ENCODE data around the gene DOCK1.

The DOCK1 gene

DNA sequence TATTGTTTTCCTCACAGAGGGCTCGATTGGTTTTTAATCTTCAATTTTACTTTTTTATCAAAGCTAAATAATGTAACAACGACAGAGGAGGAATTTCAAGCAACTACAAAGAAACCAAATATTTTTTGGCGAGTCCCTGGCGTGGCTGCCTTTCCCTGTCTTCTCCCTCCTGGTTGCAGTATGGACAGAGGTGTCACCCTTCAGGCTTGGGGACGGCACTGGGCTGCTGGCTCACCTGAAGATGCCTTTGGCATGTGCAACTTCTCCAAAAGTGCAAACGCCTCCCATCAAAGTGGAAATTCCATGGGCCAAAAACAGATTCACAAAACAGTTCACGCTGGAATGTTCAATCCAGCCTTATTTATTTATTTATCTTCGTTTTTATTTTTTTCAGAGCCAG lies 51.9 kb downstream of the DOCK1 start:
- no peak overlapping the region for H3K4me3 ChIP-seq (ENCODE audit: low read length)
- DNase-seq (ENCODE audit: low read depth) = no peak
- TF ChIP-seq, protein P1, sequence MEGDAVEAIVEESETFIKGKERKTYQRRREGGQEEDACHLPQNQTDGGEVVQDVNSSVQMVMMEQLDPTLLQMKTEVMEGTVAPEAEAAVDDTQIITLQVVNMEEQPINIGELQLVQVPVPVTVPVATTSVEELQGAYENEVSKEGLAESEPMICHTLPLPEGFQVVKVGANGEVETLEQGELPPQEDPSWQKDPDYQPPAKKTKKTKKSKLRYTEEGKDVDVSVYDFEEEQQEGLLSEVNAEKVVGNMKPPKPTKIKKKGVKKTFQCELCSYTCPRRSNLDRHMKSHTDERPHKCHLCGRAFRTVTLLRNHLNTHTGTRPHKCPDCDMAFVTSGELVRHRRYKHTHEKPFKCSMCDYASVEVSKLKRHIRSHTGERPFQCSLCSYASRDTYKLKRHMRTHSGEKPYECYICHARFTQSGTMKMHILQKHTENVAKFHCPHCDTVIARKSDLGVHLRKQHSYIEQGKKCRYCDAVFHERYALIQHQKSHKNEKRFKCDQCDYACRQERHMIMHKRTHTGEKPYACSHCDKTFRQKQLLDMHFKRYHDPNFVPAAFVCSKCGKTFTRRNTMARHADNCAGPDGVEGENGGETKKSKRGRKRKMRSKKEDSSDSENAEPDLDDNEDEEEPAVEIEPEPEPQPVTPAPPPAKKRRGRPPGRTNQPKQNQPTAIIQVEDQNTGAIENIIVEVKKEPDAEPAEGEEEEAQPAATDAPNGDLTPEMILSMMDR (IDR thresholded peaks at IDR 0.05; ENCODE audit: insufficient read depth, low read depth, low read length, missing control alignments) = no peak

DNA sequence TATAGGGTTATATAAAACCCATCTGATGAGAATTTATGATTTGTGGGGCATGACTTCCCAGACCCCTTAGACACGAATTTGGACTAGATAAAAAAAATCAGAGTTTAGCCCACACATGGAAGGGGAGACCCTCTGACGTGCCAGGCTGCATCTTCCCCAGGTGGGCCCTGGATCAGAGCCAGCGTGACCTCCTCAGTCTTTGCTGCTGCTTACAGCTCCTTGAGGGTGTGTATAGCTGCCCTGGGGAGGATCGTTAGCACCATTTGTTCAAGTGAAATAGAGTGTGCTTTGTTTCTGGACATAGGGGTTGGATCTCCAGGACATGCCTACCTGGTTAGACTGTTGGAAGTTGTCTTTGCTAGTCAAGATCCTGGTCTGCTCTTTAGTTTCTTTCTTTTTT lies 54.2 kb downstream of the DOCK1 start:
- DNase-seq (ENCODE audit: low read depth) = no peak
- no peak overlapping the region for H3K4me3 ChIP-seq (ENCODE audit: low read length)
- TF ChIP-seq, protein P1 (IDR thresholded peaks at IDR 0.05; ENCODE audit: insufficient read depth, low read depth, low read length, missing control alignments) = no peak

DNA sequence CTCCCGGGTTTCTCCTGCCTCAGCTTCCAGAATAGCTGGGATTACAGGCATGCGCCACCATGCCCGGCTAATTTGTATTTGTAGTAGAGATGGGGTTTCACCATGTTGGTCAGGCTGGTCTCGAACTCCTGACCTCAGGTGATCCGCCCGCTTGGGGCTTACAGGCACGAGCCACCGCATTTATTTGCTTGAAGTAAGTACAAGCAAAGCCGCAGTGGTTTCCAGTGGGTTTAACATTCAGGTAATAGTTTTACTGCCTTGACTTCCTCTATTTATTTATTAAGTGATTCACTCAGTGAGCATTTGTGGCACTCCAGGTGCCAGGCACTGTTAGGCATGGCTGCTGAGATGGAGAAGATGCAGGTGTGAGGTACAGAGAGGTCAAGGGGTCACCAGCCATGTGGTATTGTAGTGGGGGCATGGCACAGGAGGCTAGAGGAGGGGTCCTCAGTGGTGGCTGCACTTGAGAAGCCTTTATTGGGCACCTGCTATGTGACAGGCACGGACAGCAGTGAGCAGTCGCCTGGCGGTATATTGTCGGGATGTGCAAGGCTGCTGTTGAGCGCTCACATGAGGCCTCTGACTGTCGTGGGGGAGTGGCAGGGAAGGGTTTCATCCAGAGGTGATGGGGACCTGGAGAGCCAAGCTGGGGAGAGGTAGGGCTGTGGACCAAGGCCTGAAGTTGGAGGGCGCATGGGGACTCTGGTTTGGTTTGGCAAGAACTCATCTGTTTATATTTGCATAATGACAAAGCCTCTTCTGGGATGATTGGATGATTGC lies 54.9 kb downstream of the DOCK1 start:
- TF ChIP-seq, protein P1 (IDR thresholded peaks at IDR 0.05; ENCODE audit: insufficient read depth, low read depth, low read length, missing control alignments) = no peak
- DNase-seq (ENCODE audit: low read depth) = no peak
- H3K4me3 ChIP-seq (ENCODE audit: low read length) = no peak overlapping the region

DNA sequence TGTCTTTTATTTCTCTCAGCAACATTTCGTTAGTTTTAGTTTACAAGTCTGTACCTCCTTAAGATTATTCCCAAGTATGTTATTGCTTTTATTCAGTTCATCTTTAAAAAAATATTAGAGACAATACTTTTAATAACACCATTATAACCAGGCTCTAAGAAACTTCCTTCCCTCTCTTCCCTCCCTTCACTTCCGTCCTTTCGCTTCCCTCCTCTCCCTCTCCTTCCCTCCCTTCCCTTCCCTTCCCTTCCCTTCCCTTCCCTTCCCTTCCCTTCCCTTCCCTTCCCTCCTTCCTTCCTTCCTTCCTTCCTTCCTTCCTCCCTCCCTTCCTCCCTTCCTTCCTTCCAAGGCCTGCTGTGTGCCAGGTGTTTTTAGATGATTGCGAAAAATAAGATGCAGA lies 58.1 kb downstream of the DOCK1 start:
- no peak overlapping the region for H3K4me3 ChIP-seq (ENCODE audit: low read length)
- TF ChIP-seq, protein P1 (IDR thresholded peaks at IDR 0.05; ENCODE audit: insufficient read depth, low read depth, low read length, missing control alignments) = no peak
- DNase-seq (ENCODE audit: low read depth) = no peak

DNA sequence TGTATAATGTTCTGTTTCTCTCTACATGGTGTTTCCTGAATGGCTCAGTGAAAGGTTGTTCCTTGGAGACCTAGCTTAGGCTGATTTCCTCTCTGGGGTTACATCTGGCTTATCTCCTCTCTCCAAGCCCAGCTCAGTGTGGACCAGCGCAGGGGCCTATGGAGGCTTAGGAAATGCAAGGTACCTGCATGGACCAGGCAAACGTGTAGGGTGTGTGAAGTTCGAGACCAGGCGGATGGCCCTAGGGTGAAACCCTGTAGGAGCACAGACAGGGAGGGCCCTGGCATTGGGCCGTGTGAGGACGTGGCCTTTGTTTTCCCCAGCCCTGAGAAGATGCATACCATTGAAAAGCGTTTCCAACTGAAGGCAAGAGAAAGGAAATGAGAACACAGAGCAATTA lies 59.0 kb downstream of the DOCK1 start:
- no peak for DNase-seq (ENCODE audit: low read depth)
- no peak overlapping the region for H3K4me3 ChIP-seq (ENCODE audit: low read length)
- TF ChIP-seq, protein P1 (IDR thresholded peaks at IDR 0.05; ENCODE audit: insufficient read depth, low read depth, low read length, missing control alignments) = no peak

DNA sequence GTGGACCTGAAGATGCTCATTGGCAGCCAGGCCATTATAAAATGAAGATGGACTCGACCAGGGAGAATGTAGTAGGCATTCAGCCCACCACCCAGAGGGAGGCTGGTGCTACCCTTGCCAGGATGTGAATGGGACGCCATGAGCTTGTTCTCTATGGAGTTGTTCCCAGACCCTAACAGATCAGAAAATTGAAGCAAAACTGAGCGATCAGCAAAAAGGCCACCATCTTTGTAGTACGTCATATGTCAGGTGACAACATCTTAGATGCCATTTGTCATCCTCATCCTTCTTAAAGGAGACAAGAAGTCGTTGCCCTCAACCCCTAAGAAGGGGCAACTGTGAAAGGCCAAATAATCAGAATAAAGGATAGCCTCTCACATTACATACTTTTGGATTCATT lies 61.7 kb downstream of the DOCK1 start:
- no peak for DNase-seq (ENCODE audit: low read depth)
- TF ChIP-seq, protein P1 (IDR thresholded peaks at IDR 0.05; ENCODE audit: insufficient read depth, low read depth, low read length, missing control alignments) = no peak
- no peak overlapping the region for H3K4me3 ChIP-seq (ENCODE audit: low read length)

DNA sequence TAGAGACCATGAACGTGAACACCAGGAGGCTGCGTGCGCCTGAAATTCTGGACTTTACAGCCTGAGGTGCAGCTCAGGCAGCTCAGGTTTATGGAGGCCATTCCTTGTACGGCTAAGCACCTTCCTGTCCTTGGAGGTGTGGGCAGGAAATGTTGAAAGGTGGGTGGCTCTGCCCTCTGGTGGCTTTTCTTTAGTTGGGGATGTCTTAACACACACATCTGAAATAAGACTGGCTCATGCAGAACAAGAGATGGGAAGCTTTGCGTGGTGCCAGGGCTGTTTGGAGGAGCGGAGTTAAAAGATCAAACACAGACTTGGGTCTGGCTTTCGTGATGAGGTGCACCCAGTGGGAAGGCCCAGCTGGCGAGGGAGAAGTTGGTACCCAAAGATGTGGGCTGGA lies 64.1 kb downstream of the DOCK1 start:
- TF ChIP-seq, protein P1 (IDR thresholded peaks at IDR 0.05; ENCODE audit: insufficient read depth, low read depth, low read length, missing control alignments) = peak; percentile 32
- no peak overlapping the region for H3K4me3 ChIP-seq (ENCODE audit: low read length)
- DNase-seq (ENCODE audit: low read depth) = peak; percentile 45

Data from epithelial cell of esophagus (primary cell).